Heart left ventricle (tissue), 13 donors: ENCODE data around the gene NHERF1.

Source experiments
- CTCF ChIP-seq, 12 donors: fragments of 200-600 bp; sonication (generic) in 4 of 12; IDR thresholded peaks; one replicate each; pipeline versions ENCODE4 v1.5.0 to v1.8.0; 2018 to 2022; ENCODE audit warnings: antibody characterized with exemption in 12 of 12, mild to moderate bottlenecking in 5 of 12
- POLR2A ChIP-seq, 2 donors: fragments of 450-650 bp; IDR thresholded peaks; one replicate each; pipeline ENCODE4 v1.6.1; 2017; ENCODE audit warnings: antibody characterized with exemption in 2 of 2, mild to moderate bottlenecking in 2 of 2, moderate library complexity in 2 of 2
- donor health status: ischemic (EF 13 %, LVEDD 7.1; RV severe dilation, severe dysfunction).
- donor health status: DM: no; HTN: yes; CAD: no.
- donor health status: DM: no; HTN: no; CAD: no.
- donor health status: ischemic (EF 25% LVEDD 6.9; RV normal size, moderate dysfunction).
- donor health status: ischemic (EF 25% LVEDD 5.7; RV mildly dilated, moderate dysfunction).
- donor health status: ischemic (EF 35%, LVEDD 5.7; RV mildly dilated, moderate dysfunction).
- donor health status: nonischemic (EF 11% LVEDD 7.7; RV severe dilation, severe dysfunction).
- donor health status: DM: yes; HTN: yes; CAD: no.
- donor health status: PGD.
- donor health status: ischemic (EF 29% LVEDD 5.4; RV normal size, mild dysfunction).
- donor health status: nonischemic (EF 23%, LVEDD 6.1; RV moderate dilation, normal function).

GRCh38 chr17:74761419-74761818, 13.0 kb downstream of the NHERF1 start:
- no peak for TF ChIP-seq CTCF (IDR thresholded peaks at IDR 0.05)
- no peak for TF ChIP-seq POLR2A (IDR thresholded peaks at IDR 0.05)
